IPS-11a (cell line): ENCODE measurements around the gene MYRIP.

Source experiments
- H3K4me3 ChIP-seq: one replicate; pipeline ENCODE4 v1.5.1; 2013; ENCODE audit warnings: low read depth, low read length, control low read depth

The MYRIP gene

GRCh38 chr3:40309418-40309924 lies 500.1 kb downstream of the MYRIP start, which contains the start of gene EIF1B:
Gene EIF1B, plus strand, starts transcription at chr3:40309707. Its CDS starts 235 bp downstream, at chr3:40309942.
- H3K4me3 ChIP-seq, result peak within 1 kb of the TSS; percentile 92
